ENCODE data around the gene TEX29.

The TEX29 gene

GRCh38 chr13:111304603-111305289 is 15.7 kb upstream of the TEX29 start:
- no peaks in the 10 kb centered on the region for H3K4me1 ChIP-seq (ENCODE audit: control insufficient read depth, insufficient read depth, low read length)
- ChIA-PET CTCF (no interaction called here), POLR2A (no interaction called here)
- H3K27ac ChIP-seq (ENCODE audit: extremely low read depth, low read depth, low read length), result no peak overlapping the region
- peaks cover 0 to 66% of the 10 kb centered on the region in 2 experiments; a peak in 2 of 3 replicates for H3K36me3 ChIP-seq (ENCODE audit: control insufficient read depth in 2 of 2, insufficient read depth in 1 of 2, low read length in 2 of 2)
- no peaks in the 10 kb centered on the region for H3K9me3 ChIP-seq (ENCODE audit: control insufficient read depth, insufficient read depth, low read depth, low read length)
- no peak overlapping the region for H3K4me3 ChIP-seq (ENCODE audit: low read depth, low read length)
- TF ChIP-seq ZNF416 (tag by site-specific recombination; IDR thresholded peaks at IDR 0.05), result no peak
- no peak for TF ChIP-seq HOXC10 (CRISPR knock-in tag; IDR thresholded peaks at IDR 0.05)
- TF ChIP-seq ATF2 (tag by site-specific recombination; IDR thresholded peaks at IDR 0.05; ENCODE audit: low read depth), result no peak
- no peak for TF ChIP-seq MZF1 (tag by site-specific recombination; IDR thresholded peaks at IDR 0.05; ENCODE audit: borderline replicate concordance)
- TF ChIP-seq YY2 (tag by site-specific recombination; IDR thresholded peaks at IDR 0.05), result no peak
- no peak for TF ChIP-seq TRIM28 (IDR thresholded peaks at IDR 0.05; ENCODE audit: borderline replicate concordance, low read length)
- TF ChIP-seq KLF7 (tag by site-specific recombination; IDR thresholded peaks at IDR 0.05; ENCODE audit: borderline replicate concordance), result no peak
- no peak for TF ChIP-seq ZNF335 (tag by site-specific recombination; conservative IDR thresholded peaks at IDR 0.05)
- no peak for TF ChIP-seq MYNN (tag by site-specific recombination; IDR thresholded peaks at IDR 0.05; ENCODE audit: borderline replicate concordance)
- TF ChIP-seq ZNF221 (tag by site-specific recombination; IDR thresholded peaks at IDR 0.05; ENCODE audit: borderline replicate concordance), result no peak
- no peak for TF ChIP-seq ZNF791 (tag by site-specific recombination; IDR thresholded peaks at IDR 0.05)
- TF ChIP-seq, protein P1, sequence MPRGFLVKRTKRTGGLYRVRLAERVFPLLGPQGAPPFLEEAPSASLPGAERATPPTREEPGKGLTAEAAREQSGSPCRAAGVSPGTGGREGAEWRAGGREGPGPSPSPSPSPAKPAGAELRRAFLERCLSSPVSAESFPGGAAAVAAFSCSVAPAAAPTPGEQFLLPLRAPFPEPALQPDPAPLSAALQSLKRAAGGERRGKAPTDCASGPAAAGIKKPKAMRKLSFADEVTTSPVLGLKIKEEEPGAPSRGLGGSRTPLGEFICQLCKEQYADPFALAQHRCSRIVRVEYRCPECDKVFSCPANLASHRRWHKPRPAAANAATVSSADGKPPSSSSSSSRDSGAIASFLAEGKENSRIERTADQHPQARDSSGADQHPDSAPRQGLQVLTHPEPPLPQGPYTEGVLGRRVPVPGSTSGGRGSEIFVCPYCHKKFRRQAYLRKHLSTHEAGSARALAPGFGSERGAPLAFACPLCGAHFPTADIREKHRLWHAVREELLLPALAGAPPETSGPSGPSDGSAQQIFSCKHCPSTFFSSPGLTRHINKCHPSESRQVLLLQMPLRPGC (tag by site-specific recombination; IDR thresholded peaks at IDR 0.05), result no peak
- TF ChIP-seq, protein P2, sequence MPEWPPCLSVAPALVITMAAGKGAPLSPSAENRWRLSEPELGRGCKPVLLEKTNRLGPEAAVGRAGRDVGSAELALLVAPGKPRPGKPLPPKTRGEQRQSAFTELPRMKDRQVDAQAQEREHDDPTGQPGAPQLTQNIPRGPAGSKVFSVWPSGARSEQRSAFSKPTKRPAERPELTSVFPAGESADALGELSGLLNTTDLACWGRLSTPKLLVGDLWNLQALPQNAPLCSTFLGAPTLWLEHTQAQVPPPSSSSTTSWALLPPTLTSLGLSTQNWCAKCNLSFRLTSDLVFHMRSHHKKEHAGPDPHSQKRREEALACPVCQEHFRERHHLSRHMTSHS (tag by site-specific recombination; IDR thresholded peaks at IDR 0.05), result no peak
- TF ChIP-seq HOXD13 (CRISPR knock-in tag; IDR thresholded peaks at IDR 0.05; ENCODE audit: borderline replicate concordance), result no peak

DNA sequence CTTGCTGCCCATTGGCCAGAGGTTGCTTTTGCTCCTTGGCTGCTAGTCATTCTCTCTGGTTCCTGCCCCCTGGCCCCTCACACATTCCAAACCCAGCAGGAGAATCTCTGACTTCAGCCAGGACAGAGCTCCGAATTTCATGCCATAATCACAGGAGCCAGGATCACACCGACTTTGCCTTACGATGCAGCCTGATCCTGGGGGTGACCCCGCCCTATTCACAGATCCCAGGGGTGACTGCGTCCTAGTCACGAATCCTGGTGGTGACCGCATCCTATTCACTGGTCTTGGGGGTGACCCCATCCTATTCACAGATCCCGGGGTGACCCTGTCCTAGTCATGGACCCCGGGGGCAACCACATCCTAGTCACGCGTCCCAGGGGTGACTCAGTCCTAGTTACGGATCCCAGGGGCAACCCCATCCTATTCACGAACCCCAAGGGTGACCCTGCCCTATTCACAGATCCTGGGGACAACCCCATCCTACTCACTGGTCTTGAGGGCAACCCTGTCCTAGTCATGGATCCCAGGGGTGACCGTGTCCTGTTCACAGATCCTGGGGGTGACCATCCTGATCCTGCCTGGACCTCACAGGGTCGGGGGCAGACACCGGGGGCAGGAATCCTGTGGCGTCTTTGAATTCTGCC is 7.4 kb upstream of the TEX29 start:
- Histone ChIP-seq H3K9me3 (ENCODE audit: control insufficient read depth, insufficient read depth, low read depth, low read length) (no peaks in the 10 kb centered on the region), H3K4me3 (ENCODE audit: low read depth, low read length) (no peak overlapping the region), H3K36me3 (ENCODE audit: control insufficient read depth in 2 of 2, insufficient read depth in 1 of 2, low read length in 2 of 2) (peaks cover 0 to under 1% of the 10 kb centered on the region in 2 experiments; a peak in 1 of 3 replicates), H3K27ac (ENCODE audit: extremely low read depth, low read depth, low read length) (no peak overlapping the region), H3K4me1 (ENCODE audit: control insufficient read depth, insufficient read depth, low read length) (no peaks in the 10 kb centered on the region)
- ChIA-PET CTCF (no interaction called here), POLR2A (no interaction called here)
- TF ChIP-seq ZNF670 (tag by site-specific recombination; IDR thresholded peaks at IDR 0.05; ENCODE audit: low read depth), result no peak
- no peak for TF ChIP-seq ZNF132 (tag by site-specific recombination; IDR thresholded peaks at IDR 0.05; ENCODE audit: borderline replicate concordance)
- TF ChIP-seq ZBTB8A (tag by site-specific recombination; IDR thresholded peaks at IDR 0.05), result no peak
- TF ChIP-seq, protein P3, sequence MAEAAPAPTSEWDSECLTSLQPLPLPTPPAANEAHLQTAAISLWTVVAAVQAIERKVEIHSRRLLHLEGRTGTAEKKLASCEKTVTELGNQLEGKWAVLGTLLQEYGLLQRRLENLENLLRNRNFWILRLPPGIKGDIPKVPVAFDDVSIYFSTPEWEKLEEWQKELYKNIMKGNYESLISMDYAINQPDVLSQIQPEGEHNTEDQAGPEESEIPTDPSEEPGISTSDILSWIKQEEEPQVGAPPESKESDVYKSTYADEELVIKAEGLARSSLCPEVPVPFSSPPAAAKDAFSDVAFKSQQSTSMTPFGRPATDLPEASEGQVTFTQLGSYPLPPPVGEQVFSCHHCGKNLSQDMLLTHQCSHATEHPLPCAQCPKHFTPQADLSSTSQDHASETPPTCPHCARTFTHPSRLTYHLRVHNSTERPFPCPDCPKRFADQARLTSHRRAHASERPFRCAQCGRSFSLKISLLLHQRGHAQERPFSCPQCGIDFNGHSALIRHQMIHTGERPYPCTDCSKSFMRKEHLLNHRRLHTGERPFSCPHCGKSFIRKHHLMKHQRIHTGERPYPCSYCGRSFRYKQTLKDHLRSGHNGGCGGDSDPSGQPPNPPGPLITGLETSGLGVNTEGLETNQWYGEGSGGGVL (tag by site-specific recombination; IDR thresholded peaks at IDR 0.05), result no peak
- TF ChIP-seq, protein P4, sequence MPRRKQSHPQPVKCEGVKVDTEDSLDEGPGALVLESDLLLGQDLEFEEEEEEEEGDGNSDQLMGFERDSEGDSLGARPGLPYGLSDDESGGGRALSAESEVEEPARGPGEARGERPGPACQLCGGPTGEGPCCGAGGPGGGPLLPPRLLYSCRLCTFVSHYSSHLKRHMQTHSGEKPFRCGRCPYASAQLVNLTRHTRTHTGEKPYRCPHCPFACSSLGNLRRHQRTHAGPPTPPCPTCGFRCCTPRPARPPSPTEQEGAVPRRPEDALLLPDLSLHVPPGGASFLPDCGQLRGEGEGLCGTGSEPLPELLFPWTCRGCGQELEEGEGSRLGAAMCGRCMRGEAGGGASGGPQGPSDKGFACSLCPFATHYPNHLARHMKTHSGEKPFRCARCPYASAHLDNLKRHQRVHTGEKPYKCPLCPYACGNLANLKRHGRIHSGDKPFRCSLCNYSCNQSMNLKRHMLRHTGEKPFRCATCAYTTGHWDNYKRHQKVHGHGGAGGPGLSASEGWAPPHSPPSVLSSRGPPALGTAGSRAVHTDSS (tag by site-specific recombination; IDR thresholded peaks at IDR 0.05), result no peak
- TF ChIP-seq MZF1 (tag by site-specific recombination; IDR thresholded peaks at IDR 0.05; ENCODE audit: borderline replicate concordance), result no peak
- no peak for TF ChIP-seq ZFHX2 (tag by site-specific recombination; conservative IDR thresholded peaks at IDR 0.05)
- TF ChIP-seq ZNF311 (tag by site-specific recombination; IDR thresholded peaks at IDR 0.05; ENCODE audit: borderline replicate concordance), result no peak
